NCI-H524 (cell line): ENCODE data around the gene CPHXL.

Experiments
- DNase-seq, 2 experiments: peaks; one replicate each; lab custom pipeline; 2025; lab: John Stamatoyannopoulos, UW

CPHXL gene

GRCh38 chr16:75726390-75726789 is at the start of gene CPHXL:
CPHXL (minus strand) TSS chr16:75726490; CDS start chr16:75726442, 48 bp downstream.
- DNase-seq: peak; percentile 34 to 75

- no peak for DNase-seq
Observed at GRCh38 chr16:75774197-75774596, 47.9 kb upstream of the CPHXL start.

- DNase-seq: no peak
Observed at GRCh38 chr16:75770051-75770450, 43.8 kb upstream of the CPHXL start.

GRCh38 chr16:75764154-75764768 is 38.0 kb upstream of the CPHXL start:
- DNase-seq: peak; percentile 70 to 81

GRCh38 chr16:75763204-75763603 is 36.9 kb upstream of the CPHXL start:
- DNase-seq: no peak

- no peak for DNase-seq
Observed at GRCh38 chr16:75762746-75763145, 36.5 kb upstream of the CPHXL start.

- no peak for DNase-seq
Observed at GRCh38 chr16:75761108-75761507, 34.8 kb upstream of the CPHXL start.

- DNase-seq: no peak
Observed at GRCh38 chr16:75760018-75760519, 33.8 kb upstream of the CPHXL start.

GRCh38 chr16:75758215-75758614 is 31.9 kb upstream of the CPHXL start:
- DNase-seq: no peak

- DNase-seq: no peak
Observed at GRCh38 chr16:75754141-75754540, 27.9 kb upstream of the CPHXL start.

GRCh38 chr16:75750528-75750927 is 24.2 kb upstream of the CPHXL start:
- no peak for DNase-seq

GRCh38 chr16:75746359-75746758 is 20.1 kb upstream of the CPHXL start:
- no peak for DNase-seq

- no peak for DNase-seq
Observed at GRCh38 chr16:75745823-75746222, 19.5 kb upstream of the CPHXL start.

GRCh38 chr16:75745242-75745641 is 19.0 kb upstream of the CPHXL start:
- DNase-seq: no peak

- DNase-seq: no peak
Observed at GRCh38 chr16:75742424-75743047, 16.2 kb upstream of the CPHXL start.

GRCh38 chr16:75733305-75734211 is 7.3 kb upstream of the CPHXL start:
- DNase-seq: no peak

GRCh38 chr16:75732871-75733270 is 6.6 kb upstream of the CPHXL start:
- DNase-seq: no peak

- peak; percentile 27 to 47 for DNase-seq
Observed at GRCh38 chr16:75727221-75727620, 931 bp upstream of the CPHXL start.

GRCh38 chr16:75718452-75718851 is 7.8 kb downstream of the CPHXL start:
- no peak for DNase-seq

- no peak for DNase-seq
Observed at GRCh38 chr16:75714661-75715060, 11.6 kb downstream of the CPHXL start.

- DNase-seq: no peak
Observed at GRCh38 chr16:75710344-75710743, 15.9 kb downstream of the CPHXL start.

- DNase-seq: no peak
Observed at GRCh38 chr16:75703306-75703705, 23.0 kb downstream of the CPHXL start.

GRCh38 chr16:75702242-75702641 is 24.0 kb downstream of the CPHXL start:
- no peak for DNase-seq
